ENCODE results near the gene ACMSD. TPM values are rescaled to one million over a fixed set of nuclear protein-coding genes. Genes with fewer than 3 reads are reported as not detected.
"Not testable (repeated sequence)": the region's sequence is repeated elsewhere in the genome, so short reads cannot be mapped to it uniquely, and the experiment has no call there.

ACMSD gene
- total RNA-seq, 1 experiment from 2014 or later: not detected

DNA sequence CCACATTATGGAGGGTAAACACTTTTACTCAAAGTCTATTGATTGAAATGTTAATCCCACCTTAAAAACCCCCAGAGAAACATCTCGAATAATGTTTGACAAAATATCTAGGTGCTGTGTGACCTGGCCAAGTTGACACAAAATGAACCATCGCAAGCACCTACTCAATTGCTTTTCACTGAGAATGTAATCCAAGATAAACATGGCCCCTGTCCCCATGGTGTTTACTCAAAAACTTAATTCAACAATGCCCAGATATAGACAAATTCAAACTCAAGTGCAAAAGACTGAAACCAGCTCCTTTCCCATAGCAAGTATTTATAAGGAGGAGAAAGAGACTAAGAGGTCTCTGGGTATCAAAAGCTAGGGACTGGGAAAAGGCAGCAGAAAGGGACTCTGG, 15.0 kb upstream of the ACMSD start:
- Mint-ChIP-seq H3K4me1 (ENCODE audit: low read depth, unreplicated experiment) (no peaks in the 10 kb centered on the region), H3K27ac (ENCODE audit: unreplicated experiment) (no peak overlapping the region), H3K9me3 (ENCODE audit: unreplicated experiment) (no peaks in the 10 kb centered on the region), H3K27me3 (ENCODE audit: insufficient read depth, unreplicated experiment) (no peaks in the 10 kb centered on the region), H3K4me3 (ENCODE audit: unreplicated experiment) (no peak overlapping the region), H3K36me3 (ENCODE audit: insufficient read depth, unreplicated experiment) (no peaks in the 10 kb centered on the region)
- TF ChIP-seq CTCF (IDR thresholded peaks at IDR 0.05; ENCODE audit: insufficient read depth in 1 of 2, low read depth in 1 of 2, low read length in 1 of 2, severe bottlenecking in 1 of 2, unreplicated experiment in 1 of 2): no peak
- Histone ChIP-seq H3K4me3 (ENCODE audit: low read depth, low read length) (no peak overlapping the region), H3K9me3 (no peaks in the 10 kb centered on the region), H3K27me3 (replicated peaks; ENCODE audit: control insufficient read depth, insufficient read depth, low read length) (no peaks in the 10 kb centered on the region), H3K4me1 (no peaks in the 10 kb centered on the region), H3K36me3 (ENCODE audit: control insufficient read depth, insufficient read depth, low read length) (no peaks in the 10 kb centered on the region)
- ChIA-PET POLR2A (no interaction called here), CTCF (no interaction called here)
- BruUV-seq (replicated peaks): no TSS peak
- DNase-seq: no peak
- intact Hi-C loops (cut with micrococcal nuclease; ENCODE audit: unreplicated experiment): no loop called here

- Histone ChIP-seq H3K27me3 (replicated peaks; ENCODE audit: control insufficient read depth, insufficient read depth, low read length) (no peaks in the 10 kb centered on the region), H3K4me3 (ENCODE audit: low read depth, low read length) (no peak overlapping the region), H3K9me3 (no peaks in the 10 kb centered on the region), H3K4me1 (no peaks in the 10 kb centered on the region), H3K36me3 (ENCODE audit: control insufficient read depth, insufficient read depth, low read length) (no peaks in the 10 kb centered on the region)
- no peak for DNase-seq
- intact Hi-C loops (cut with micrococcal nuclease; ENCODE audit: unreplicated experiment): no loop called here
- ChIA-PET CTCF (no interaction called here), POLR2A (no interaction called here)
- TF ChIP-seq CTCF (IDR thresholded peaks at IDR 0.05; ENCODE audit: insufficient read depth in 1 of 2, low read depth in 1 of 2, low read length in 1 of 2, severe bottlenecking in 1 of 2, unreplicated experiment in 1 of 2): no peak
- BruUV-seq (replicated peaks): no TSS peak
- H3K4me1 Mint-ChIP-seq (ENCODE audit: low read depth, unreplicated experiment): no peaks in the 10 kb centered on the region
- H3K27me3 Mint-ChIP-seq (ENCODE audit: insufficient read depth, unreplicated experiment): no peaks in the 10 kb centered on the region
- H3K9me3 Mint-ChIP-seq (ENCODE audit: unreplicated experiment): no peaks in the 10 kb centered on the region
- no peaks in the 10 kb centered on the region for H3K36me3 Mint-ChIP-seq (ENCODE audit: insufficient read depth, unreplicated experiment)
- no peak overlapping the region for H3K27ac Mint-ChIP-seq (ENCODE audit: unreplicated experiment)
- H3K4me3 Mint-ChIP-seq (ENCODE audit: unreplicated experiment): no peak overlapping the region
These were observed 14.6 kb upstream of the ACMSD start for GRCh38 chr2:134823832-134824231.

- H3K36me3 Mint-ChIP-seq (ENCODE audit: insufficient read depth, unreplicated experiment); H3K9me3 ChIP-seq; H3K27me3 ChIP-seq (replicated peaks; ENCODE audit: control insufficient read depth, insufficient read depth, low read length); intact Hi-C loops (cut with micrococcal nuclease; ENCODE audit: unreplicated experiment); H3K9me3 Mint-ChIP-seq (ENCODE audit: unreplicated experiment); H3K4me1 ChIP-seq; H3K4me3 ChIP-seq (ENCODE audit: low read depth, low read length); POLR2A ChIA-PET; H3K4me1 Mint-ChIP-seq (ENCODE audit: low read depth, unreplicated experiment); H3K4me3 Mint-ChIP-seq (ENCODE audit: unreplicated experiment); H3K27ac Mint-ChIP-seq (ENCODE audit: unreplicated experiment); H3K27me3 Mint-ChIP-seq (ENCODE audit: insufficient read depth, unreplicated experiment); H3K36me3 ChIP-seq (ENCODE audit: control insufficient read depth, insufficient read depth, low read length); BruUV-seq (replicated peaks); CTCF ChIA-PET: not testable (repeated sequence)
- peak in 1 of 2 experiments; percentile 47 for DNase-seq
These were observed 12.7 kb upstream of the ACMSD start for GRCh38 chr2:134825716-134826115.

DNA sequence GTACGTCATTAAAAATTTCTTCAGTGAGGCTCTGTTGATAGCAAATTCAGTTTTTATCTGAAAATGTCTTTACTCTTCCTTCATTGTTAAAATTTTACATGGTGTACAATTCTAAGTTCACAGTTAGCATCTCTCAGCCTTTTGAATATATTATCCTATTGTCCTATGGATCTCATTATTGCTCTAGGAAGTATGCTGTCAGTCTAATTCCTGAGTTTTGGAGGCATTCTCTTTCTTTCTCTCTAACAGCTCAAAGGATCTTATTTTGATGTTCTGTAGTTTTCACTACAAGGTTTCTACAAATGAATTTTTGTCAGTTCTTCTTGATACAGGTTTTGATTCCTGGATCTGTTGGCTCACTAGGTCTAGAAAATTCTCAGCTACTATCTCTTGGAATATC, 2.9 kb upstream of the ACMSD start:
- intact Hi-C loops (cut with micrococcal nuclease; ENCODE audit: unreplicated experiment): no loop called here
- Histone ChIP-seq H3K27me3 (replicated peaks; ENCODE audit: control insufficient read depth, insufficient read depth, low read length) (no peaks in the 10 kb centered on the region), H3K9me3 (no peaks in the 10 kb centered on the region), H3K4me3 (ENCODE audit: low read depth, low read length) (no peak overlapping the region), H3K4me1 (no peaks in the 10 kb centered on the region), H3K36me3 (ENCODE audit: control insufficient read depth, insufficient read depth, low read length) (no peaks in the 10 kb centered on the region)
- Mint-ChIP-seq H3K4me3 (ENCODE audit: unreplicated experiment) (no peak overlapping the region), H3K27ac (ENCODE audit: unreplicated experiment) (no peak overlapping the region), H3K9me3 (ENCODE audit: unreplicated experiment) (peaks cover 24% of the 10 kb centered on the region), H3K36me3 (ENCODE audit: insufficient read depth, unreplicated experiment) (no peaks in the 10 kb centered on the region), H3K4me1 (ENCODE audit: low read depth, unreplicated experiment) (no peaks in the 10 kb centered on the region), H3K27me3 (ENCODE audit: insufficient read depth, unreplicated experiment) (peaks cover 4% of the 10 kb centered on the region)
- CTCF ChIA-PET: no interaction called here
- POLR2A ChIA-PET: no interaction called here
- TF ChIP-seq CTCF (IDR thresholded peaks at IDR 0.05; ENCODE audit: insufficient read depth in 1 of 2, low read depth in 1 of 2, low read length in 1 of 2, severe bottlenecking in 1 of 2, unreplicated experiment in 1 of 2): no peak
- BruUV-seq (replicated peaks): no TSS peak
- no peak for DNase-seq

Measured in Caco-2 (cell line).